Hepatocyte (in vitro differentiated cells): ENCODE measurements around the gene LCT. TPM values are rescaled to one million over a fixed set of nuclear protein-coding genes. Genes with fewer than 3 reads are reported as not detected.
A peak's percentile ranks its signal among the peaks of the same experiment; 100 is the strongest.

Experiments
- DNase-seq: peaks from one replicate; pipeline ENCODE4 v3.0.0-alpha.2; 2016; ENCODE audit warnings: low spot score
- H2AFZ ChIP-seq: fragments of 200-600 bp; sonication (generic); 2 replicates; pipeline ENCODE4 v1.6.0; 2016; ENCODE audit warnings: antibody characterized with exemption, mild to moderate bottlenecking
- H3K27ac ChIP-seq: fragments of 200-600 bp; sonication (generic); 2 replicates; pipeline ENCODE4 v1.5.1; 2016; ENCODE audit warnings: mild to moderate bottlenecking
- H3K27me3 ChIP-seq: fragments of 200-600 bp; sonication (generic); 2 replicates; pipeline ENCODE4 v1.6.1; 2016
- H3K36me3 ChIP-seq: fragments of 200-600 bp; sonication (generic); replicated peaks from 2 replicates; pipeline ENCODE4 v1.5.1; 2016; ENCODE audit warnings: low read depth; ENCODE audit not compliant: insufficient read depth
- H3K4me1 ChIP-seq: fragments of 200-600 bp; sonication (generic); 2 replicates; pipeline ENCODE4 v1.5.1; 2016; ENCODE audit warnings: mild to moderate bottlenecking, moderate library complexity; ENCODE audit not compliant: insufficient read depth
- H3K4me2 ChIP-seq: fragments of 200-600 bp; sonication (generic); 2 replicates; pipeline ENCODE4 v1.6.0; 2016
- H3K4me3 ChIP-seq: fragments of 200-600 bp; sonication (generic); 2 replicates; pipeline ENCODE4 v1.5.1; 2016; ENCODE audit warnings: mild to moderate bottlenecking
- H3K79me2 ChIP-seq: fragments of 200-600 bp; sonication (generic); 2 replicates; pipeline ENCODE4 v1.6.0; 2017; ENCODE audit warnings: mild to moderate bottlenecking
- H3K9me2 ChIP-seq: fragments of 200-600 bp; sonication (generic); replicated peaks from 2 replicates; pipeline ENCODE4 v1.6.0; 2017; ENCODE audit warnings: mild to moderate bottlenecking; ENCODE audit not compliant: insufficient read depth
- H3K9me3 ChIP-seq: fragments of 200-600 bp; sonication (generic); 2 replicates; pipeline ENCODE4 v1.5.1; 2016; ENCODE audit warnings: low read depth, mild to moderate bottlenecking
- H4K20me1 ChIP-seq: fragments of 200-600 bp; sonication (generic); 2 replicates; pipeline ENCODE4 v1.6.0; 2016; ENCODE audit warnings: mild to moderate bottlenecking; ENCODE audit not compliant: insufficient read depth, poor library complexity, severe bottlenecking
- EZH2 ChIP-seq: fragments of 200-600 bp; sonication (generic); IDR thresholded peaks from 2 replicates; pipeline ENCODE4 v1.6.1; 2016; ENCODE audit warnings: antibody characterized with exemption, mild to moderate bottlenecking, borderline replicate concordance
- EZH2phosphoT487 ChIP-seq: fragments of 200-600 bp; sonication (generic); IDR thresholded peaks from one replicate; pipeline ENCODE4 v1.6.1; 2018; ENCODE audit warnings: antibody characterized with exemption, mild to moderate bottlenecking, low read depth, moderate library complexity; ENCODE audit not compliant: unreplicated experiment, severe bottlenecking
- WGBS: methylation state at CpG from one replicate; pipeline ENCODE4 v1.1.6; 2016; ENCODE audit warnings: low lambda C conversion rate; ENCODE audit errors: missing lambda C conversion rate; 5-methylcytosine and 5-hydroxymethylcytosine counted together
- polyA plus RNA-seq: library from polyadenylated mRNA; unstranded; fragments of >200 nt; fragmentation: Nextera tagmentation; extraction: Ambion mirVana; gene quantifications from 2 replicates; pipeline ENCODE4 v1.2.1, GENCODE V29; 2016
- total RNA-seq: library from RNA; depleted of rRNA; stranded (reverse); fragments of >200 nt; gene quantifications from 2 replicates; pipeline ENCODE4 v1.2.3, GENCODE V29; 2014
- TF ChIP-seq, protein P1 (sequence below): fragments of 200-600 bp; sonication (generic); IDR thresholded peaks from 2 replicates; pipeline ENCODE4 v1.5.1; 2016; ENCODE audit warnings: antibody characterized with exemption, mild to moderate bottlenecking; ENCODE audit not compliant: poor library complexity

LCT gene
- total and polyA plus RNA-seq, 2 experiments from 2014 or later: 0.51 to 3.2 TPM

DNA sequence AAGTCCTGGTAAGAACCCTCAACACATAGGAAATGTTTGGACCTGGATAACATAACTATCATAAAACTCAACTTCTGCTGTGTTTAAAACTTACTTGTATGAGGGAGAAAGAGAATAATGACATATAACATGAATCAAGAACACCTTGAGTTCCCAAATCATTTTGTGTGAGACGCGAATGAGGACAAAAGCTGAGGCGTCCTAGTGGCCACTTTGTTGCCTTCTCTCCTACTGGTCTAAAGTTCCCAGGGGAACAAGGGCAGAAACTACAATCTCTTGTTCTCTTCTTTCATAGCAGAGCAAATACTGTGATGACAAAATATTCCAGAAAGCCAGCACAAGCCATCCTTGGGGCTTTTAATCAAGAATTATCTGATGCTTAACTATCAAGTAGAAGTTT lies 8.3 kb upstream of the LCT start:
- no peak overlapping the region for H3K4me3 ChIP-seq
- no peaks in the 10 kb centered on the region for H3K27me3 ChIP-seq
- peak overlapping the region; percentile 18 for H3K4me2 ChIP-seq
- peak overlapping the region; percentile 64 for H3K27ac ChIP-seq
- DNase-seq: no peak
- no peaks in the 10 kb centered on the region for H4K20me1 ChIP-seq
- H3K9me3 ChIP-seq: no peaks in the 10 kb centered on the region
- H2AFZ ChIP-seq: no peak overlapping the region
- peaks cover 17% of the 10 kb centered on the region for H3K4me1 ChIP-seq
- 89% methylated on average over 3 of the region's 3 CpGs for WGBS
- no peaks in the 10 kb centered on the region for H3K9me2 ChIP-seq
- TF ChIP-seq EZH2phosphoT487 (no peak), EZH2 (no peak)
- TF ChIP-seq, protein P1, sequence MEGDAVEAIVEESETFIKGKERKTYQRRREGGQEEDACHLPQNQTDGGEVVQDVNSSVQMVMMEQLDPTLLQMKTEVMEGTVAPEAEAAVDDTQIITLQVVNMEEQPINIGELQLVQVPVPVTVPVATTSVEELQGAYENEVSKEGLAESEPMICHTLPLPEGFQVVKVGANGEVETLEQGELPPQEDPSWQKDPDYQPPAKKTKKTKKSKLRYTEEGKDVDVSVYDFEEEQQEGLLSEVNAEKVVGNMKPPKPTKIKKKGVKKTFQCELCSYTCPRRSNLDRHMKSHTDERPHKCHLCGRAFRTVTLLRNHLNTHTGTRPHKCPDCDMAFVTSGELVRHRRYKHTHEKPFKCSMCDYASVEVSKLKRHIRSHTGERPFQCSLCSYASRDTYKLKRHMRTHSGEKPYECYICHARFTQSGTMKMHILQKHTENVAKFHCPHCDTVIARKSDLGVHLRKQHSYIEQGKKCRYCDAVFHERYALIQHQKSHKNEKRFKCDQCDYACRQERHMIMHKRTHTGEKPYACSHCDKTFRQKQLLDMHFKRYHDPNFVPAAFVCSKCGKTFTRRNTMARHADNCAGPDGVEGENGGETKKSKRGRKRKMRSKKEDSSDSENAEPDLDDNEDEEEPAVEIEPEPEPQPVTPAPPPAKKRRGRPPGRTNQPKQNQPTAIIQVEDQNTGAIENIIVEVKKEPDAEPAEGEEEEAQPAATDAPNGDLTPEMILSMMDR: peak; percentile 2
- H3K79me2 ChIP-seq: no peaks in the 10 kb centered on the region
- H3K36me3 ChIP-seq: no peaks in the 10 kb centered on the region

DNA sequence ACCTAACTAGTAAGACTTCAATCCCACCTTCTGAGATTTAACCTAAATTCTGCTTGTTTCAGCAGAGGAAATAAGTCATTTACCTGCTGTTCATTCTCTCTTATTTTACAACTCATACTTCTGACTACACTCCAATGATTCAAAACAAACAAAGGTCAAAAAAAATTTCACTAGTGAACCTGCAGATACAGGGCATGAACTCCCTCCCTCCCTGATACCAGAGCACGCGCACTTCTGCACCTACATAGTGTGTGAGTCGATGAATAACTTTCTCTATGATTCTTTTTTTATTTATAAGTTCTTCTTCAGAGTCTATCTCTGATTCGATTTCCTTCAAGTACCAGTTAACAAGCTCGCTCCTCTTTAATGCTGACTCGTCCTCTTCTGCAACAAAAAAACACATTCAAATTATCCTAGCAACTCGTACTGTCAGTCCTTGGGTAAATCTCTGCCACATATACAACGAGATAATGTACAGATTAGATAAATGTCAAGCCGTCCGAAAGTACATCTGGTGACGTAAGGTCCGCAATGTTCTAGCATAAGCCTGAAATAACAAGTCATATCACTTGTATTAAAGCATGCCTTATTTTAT lies 7.4 kb upstream of the LCT start:
- no peaks in the 10 kb centered on the region for H3K36me3 ChIP-seq
- DNase-seq: peak; percentile 24
- H4K20me1 ChIP-seq: no peaks in the 10 kb centered on the region
- H3K4me3 ChIP-seq: no peak overlapping the region
- H3K27ac ChIP-seq: peak overlapping the region; percentile 64
- 58% methylated on average over 12 of the region's 12 CpGs for WGBS
- no peaks in the 10 kb centered on the region for H3K9me3 ChIP-seq
- H3K79me2 ChIP-seq: no peaks in the 10 kb centered on the region
- H2AFZ ChIP-seq: no peak overlapping the region
- peak overlapping the region; percentile 18 for H3K4me2 ChIP-seq
- TF ChIP-seq EZH2 (no peak), EZH2phosphoT487 (no peak)
- TF ChIP-seq, protein P1: no peak
- peaks cover 25% of the 10 kb centered on the region for H3K4me1 ChIP-seq
- H3K9me2 ChIP-seq: no peaks in the 10 kb centered on the region
- no peaks in the 10 kb centered on the region for H3K27me3 ChIP-seq

DNA sequence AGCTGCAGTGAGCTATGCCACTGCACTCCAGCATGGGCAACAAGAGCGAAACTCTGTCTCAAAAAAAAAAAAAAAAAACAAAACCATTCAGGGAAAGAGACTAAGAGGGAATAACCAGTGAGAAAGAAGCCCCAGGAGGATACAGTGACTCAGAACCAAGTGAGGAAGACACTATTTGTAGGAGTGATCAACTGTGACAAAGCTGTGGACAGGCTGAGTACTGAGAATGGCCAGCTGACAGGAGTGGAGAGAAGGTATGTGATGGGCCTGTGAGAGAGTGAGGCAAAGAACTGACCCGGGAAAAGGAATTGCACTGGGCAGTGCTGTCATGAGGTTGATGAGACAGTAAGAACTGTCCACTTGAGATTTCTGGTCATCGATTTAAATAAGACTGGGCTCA lies 6.7 kb upstream of the LCT start:
- H3K36me3 ChIP-seq: no peaks in the 10 kb centered on the region
- peaks cover 26% of the 10 kb centered on the region for H3K4me1 ChIP-seq
- H3K79me2 ChIP-seq: no peaks in the 10 kb centered on the region
- peak overlapping the region; percentile 18 for H3K4me2 ChIP-seq
- no peaks in the 10 kb centered on the region for H3K9me3 ChIP-seq
- no peak for DNase-seq
- no peaks in the 10 kb centered on the region for H4K20me1 ChIP-seq
- 88% methylated on average over 3 of the region's 3 CpGs for WGBS
- no peaks in the 10 kb centered on the region for H3K9me2 ChIP-seq
- H3K4me3 ChIP-seq: no peak overlapping the region
- no peaks in the 10 kb centered on the region for H3K27me3 ChIP-seq
- no peak overlapping the region for H2AFZ ChIP-seq
- TF ChIP-seq, protein P1: no peak
- TF ChIP-seq EZH2phosphoT487: no peak
- TF ChIP-seq EZH2: no peak
- peak overlapping the region; percentile 64 for H3K27ac ChIP-seq

DNA sequence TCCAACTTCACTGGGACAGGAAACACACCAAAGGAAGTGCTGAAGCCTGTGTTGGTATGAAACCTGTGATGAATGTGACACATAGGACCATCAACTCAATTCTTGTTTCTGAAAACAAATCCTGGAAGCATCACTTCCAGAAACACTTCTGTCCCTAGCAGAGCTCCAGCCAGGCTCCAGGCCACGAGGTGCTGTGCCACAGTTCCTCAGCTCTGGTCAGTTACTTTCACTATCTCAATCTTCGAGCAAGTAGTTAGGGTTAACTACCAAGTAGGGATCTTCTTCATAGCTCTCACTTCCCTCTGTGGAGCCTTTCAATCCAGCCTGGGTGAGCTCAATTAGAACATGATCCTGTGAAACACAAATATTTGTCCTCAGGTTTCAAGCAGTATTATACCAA lies 3.6 kb upstream of the LCT start:
- Histone ChIP-seq H3K27me3 (no peaks in the 10 kb centered on the region), H3K4me1 (peaks cover 26% of the 10 kb centered on the region), H3K4me2 (peak overlapping the region; percentile 44), H3K27ac (peak overlapping the region; percentile 51), H2AFZ (no peak overlapping the region), H4K20me1 (no peaks in the 10 kb centered on the region), H3K9me3 (no peaks in the 10 kb centered on the region), H3K79me2 (no peaks in the 10 kb centered on the region), H3K4me3 (no peak overlapping the region), H3K9me2 (no peaks in the 10 kb centered on the region), H3K36me3 (no peaks in the 10 kb centered on the region)
- TF ChIP-seq EZH2 (no peak), EZH2phosphoT487 (no peak)
- TF ChIP-seq, protein P1: no peak
- 59% methylated on average over 2 of the region's 2 CpGs for WGBS
- no peak for DNase-seq
